Raji (cell line): ENCODE measurements around the gene EIF4G1.

Experiments used
- POLR2A ChIP-seq: IDR thresholded peaks from 2 replicates; pipeline ENCODE4 v1.6.1; 2011; ENCODE audit warnings: low read depth, low read length, control low read depth; ENCODE audit not compliant: insufficient read depth

EIF4G1 gene

DNA sequence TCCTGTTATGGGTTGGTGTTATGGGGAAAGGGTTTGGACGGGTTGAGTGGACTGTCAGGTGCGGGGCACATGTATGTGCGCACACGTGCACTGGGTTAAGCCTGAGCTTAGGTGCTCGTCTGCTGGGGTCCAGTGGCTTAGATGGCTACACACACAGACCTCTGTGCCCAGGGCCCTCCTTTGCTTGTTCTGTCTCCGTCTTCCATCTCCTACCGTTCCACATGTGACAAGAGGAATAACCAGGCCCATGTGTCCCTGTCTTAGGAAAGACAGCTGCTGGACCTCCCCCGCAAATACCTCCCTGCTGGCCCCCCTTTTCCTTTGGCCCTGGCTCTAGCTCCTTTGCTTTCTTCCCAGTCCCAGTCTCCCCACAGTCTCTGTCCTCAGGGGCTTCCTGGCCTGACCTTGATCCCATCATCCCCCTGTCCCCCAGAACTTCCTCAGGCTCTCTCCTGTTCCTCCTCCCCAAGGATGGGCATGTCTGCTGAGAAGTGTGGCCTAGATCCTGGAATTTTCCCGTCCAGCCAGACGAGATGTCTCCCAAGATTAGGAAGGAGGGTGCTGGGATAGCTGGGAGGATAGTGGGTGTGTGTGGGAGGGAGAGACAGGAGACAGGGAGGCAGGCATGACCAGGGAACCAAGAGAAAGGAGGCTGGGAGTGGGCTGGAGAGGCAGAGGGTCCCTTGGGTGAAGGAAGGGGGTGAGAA, 64.4 kb downstream of the EIF4G1 start:
- no peak for TF ChIP-seq POLR2A

DNA sequence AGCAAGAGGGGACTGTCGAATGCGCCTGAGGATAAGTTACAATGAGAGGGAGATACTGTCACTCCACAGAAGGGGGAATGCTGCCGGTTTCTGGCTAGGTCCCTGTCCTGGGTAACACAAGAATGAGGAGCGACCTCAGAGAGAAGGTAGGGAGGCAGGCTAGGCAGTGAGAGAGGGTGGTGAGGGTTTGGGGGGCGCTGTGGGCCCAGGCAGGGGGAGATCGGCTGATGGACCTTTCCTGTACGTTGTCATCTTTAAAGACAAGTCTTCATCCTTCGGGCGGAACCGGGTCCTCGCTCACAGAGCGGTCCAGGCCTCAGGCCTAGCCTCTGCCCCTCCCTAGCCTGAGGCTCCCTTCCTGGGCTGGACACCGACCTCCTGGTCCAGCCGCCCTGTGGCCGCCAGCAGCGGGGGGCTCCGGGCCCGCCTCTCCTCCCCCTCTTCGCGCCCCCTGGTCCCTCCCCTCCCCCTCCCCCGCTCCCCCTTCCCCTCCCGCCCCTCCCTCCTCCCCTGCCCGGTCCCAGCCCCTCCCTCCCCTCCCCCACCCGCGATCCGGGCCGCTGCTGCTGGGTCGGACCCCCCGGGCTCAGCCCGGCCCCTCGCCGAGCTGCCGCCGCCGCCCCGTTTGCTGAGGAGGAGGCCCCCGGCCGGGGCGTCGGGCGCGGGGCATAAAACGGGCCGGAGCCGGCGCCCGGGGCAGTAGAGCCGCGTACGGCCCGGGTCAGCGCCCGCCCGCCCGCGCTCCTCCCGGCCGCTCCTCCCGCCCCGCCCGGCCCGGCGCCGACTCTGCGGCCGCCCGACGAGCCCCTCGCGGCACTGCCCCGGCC, 65.2 kb downstream of the EIF4G1 start, which contains the start of gene CHRD:
Gene CHRD (plus strand): TSS at position 697 of the 827 bp plus-strand sequence. CDS start 265 bp downstream, outside the sequence.
- no peak for TF ChIP-seq POLR2A

DNA sequence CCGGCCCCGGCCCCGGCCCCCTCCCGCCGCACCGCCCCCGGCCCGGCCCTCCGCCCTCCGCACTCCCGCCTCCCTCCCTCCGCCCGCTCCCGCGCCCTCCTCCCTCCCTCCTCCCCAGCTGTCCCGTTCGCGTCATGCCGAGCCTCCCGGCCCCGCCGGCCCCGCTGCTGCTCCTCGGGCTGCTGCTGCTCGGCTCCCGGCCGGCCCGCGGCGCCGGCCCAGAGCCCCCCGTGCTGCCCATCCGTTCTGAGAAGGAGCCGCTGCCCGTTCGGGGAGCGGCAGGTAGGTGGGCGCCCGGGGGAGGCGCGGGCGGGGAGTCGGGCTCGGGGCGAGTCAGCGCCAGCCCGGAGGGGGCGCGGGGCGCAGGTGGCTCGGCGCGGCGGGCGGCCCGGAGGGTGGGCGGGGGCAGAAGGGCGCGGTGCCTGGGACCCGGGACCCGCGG, 65.8 kb downstream of the EIF4G1 start:
- no peak for TF ChIP-seq POLR2A

DNA sequence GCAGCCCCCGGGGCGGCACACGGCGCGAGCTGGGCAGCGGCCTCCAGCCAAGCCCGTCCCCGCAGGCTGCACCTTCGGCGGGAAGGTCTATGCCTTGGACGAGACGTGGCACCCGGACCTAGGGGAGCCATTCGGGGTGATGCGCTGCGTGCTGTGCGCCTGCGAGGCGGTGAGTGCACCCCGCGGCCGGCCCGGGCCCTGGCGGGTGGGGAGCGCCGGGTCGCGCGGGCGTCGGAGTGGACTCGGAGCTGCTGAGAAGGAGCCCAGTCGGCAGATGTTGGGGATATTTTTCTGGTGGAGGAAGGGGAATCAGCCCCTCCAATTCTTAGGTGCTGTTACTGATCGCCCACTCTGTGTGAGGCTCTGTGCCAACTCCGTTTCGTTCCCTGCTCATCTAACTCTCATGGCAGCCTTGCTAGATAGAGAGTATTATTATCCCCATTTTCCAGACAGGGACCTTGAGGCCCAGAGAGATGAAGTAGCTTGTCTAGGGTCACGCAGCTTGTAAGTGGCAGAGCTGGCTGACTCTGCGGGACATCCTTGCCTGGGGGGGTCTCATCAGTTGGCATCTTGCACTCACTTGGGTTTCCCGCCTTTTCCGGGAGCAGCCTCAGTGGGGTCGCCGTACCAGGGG, 66.3 kb downstream of the EIF4G1 start:
- no peak for TF ChIP-seq POLR2A

DNA sequence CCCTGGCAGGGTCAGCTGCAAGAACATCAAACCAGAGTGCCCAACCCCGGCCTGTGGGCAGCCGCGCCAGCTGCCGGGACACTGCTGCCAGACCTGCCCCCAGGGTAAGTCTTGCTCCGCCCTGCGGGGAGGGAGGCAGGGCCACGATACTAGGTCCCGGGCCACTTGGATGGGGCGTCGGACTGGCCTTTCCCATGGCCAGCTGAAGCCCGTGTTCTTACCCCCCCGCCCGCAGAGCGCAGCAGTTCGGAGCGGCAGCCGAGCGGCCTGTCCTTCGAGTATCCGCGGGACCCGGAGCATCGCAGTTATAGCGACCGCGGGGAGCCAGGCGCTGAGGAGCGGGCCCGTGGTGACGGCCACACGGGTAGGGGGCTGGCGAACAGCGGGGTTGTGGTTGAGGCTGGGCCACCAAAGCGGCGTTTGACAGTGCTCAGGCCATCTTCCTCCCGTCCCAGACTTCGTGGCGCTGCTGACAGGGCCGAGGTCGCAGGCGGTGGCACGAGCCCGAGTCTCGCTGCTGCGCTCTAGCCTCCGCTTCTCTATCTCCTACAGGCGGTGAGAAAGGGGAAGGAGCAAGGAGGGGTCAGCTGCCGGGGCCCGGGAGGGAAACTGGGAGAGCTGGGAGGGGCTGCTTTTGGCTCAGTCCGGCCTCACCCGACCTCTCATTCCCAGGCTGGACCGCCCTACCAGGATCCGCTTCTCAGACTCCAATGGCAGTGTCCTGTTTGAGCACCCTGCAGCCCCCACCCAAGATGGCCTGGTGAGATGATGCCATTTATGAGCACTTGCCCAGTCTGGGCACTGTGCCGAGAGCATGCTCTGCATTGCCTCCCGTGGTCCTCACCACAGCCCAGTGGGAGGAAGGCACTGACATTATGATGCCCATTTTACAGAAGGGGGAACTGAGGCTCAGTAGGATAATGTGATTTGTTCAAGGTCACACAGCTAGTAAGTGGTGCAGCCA, 67.1 kb downstream of the EIF4G1 start:
- no peak for TF ChIP-seq POLR2A

DNA sequence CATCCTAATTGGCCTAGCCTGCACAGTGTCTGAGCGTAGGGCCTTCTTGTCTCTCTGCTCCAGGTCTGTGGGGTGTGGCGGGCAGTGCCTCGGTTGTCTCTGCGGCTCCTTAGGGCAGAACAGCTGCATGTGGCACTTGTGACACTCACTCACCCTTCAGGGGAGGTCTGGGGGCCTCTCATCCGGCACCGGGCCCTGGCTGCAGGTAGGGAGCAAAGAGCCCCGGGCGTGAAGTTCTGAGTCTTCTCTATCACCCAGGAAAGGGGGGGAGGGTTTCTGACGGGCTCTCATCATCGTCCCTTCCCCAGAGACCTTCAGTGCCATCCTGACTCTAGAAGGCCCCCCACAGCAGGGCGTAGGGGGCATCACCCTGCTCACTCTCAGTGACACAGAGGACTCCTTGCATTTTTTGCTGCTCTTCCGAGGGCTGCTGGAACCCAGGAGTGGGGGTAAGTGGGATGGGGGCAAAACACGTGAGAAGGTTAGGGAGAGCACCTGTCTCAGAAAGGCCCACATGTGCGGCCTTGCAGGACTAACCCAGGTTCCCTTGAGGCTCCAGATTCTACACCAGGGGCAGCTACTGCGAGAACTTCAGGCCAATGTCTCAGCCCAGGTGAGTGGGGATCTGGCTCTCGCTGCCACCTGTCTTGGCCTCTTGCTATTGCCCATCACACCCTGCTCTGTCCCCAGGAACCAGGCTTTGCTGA, 68.1 kb downstream of the EIF4G1 start:
- TF ChIP-seq POLR2A = no peak

DNA sequence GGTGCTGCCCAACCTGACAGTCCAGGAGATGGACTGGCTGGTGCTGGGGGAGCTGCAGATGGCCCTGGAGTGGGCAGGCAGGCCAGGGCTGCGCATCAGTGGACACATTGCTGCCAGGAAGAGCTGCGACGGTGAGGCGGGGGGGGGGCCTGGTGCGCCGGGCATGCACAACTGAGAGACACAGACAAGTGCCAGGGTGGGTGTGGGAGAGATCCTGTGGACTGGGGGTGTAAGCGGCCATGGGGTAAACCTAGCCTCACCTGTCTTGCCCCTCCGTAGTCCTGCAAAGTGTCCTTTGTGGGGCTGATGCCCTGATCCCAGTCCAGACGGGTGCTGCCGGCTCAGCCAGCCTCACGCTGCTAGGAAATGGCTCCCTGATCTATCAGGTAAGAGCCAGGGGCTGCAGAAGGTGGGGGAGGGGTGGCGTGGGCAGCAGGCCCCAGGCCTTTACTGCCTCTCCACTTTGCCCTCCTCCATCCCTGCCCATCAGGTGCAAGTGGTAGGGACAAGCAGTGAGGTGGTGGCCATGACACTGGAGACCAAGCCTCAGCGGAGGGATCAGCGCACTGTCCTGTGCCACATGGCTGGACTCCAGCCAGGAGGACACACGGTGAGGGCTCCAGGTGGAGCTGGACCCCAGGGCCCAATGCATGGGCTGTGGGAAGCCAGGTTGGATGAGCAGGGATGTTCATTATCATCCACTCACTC, 68.8 kb downstream of the EIF4G1 start:
- no peak for TF ChIP-seq POLR2A

DNA sequence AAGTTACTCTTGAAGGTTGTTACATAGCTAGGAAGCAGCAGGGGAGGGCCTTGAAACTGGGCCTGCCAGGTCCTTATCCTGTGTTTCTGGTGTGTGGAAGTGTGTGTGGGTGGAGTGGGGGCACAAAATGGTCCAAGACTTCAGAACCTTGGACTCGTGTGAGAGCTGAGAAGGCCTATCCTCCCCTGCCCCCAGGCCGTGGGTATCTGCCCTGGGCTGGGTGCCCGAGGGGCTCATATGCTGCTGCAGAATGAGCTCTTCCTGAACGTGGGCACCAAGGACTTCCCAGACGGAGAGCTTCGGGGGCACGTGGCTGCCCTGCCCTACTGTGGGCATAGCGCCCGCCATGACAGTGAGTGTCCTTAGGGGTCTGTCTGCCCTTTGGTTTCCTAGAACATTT, 69.9 kb downstream of the EIF4G1 start:
- no peak for TF ChIP-seq POLR2A
